Thoracic aorta (tissue), 2 donors: ENCODE data around the gene BRSK2. TPM values are rescaled to one million over a fixed set of nuclear protein-coding genes. Genes with fewer than 3 reads are reported as not detected.

Experiments used
- ATAC-seq: fragments of 150-250 bp; one replicate; pipeline ENCODE4 v1.8.0; 2017; ENCODE audit warnings: low read depth; ENCODE audit not compliant: insufficient number of reproducible peaks, low FRiP score
- DNase-seq: peaks from one replicate; pipeline ENCODE4 v3.0.0-alpha.2; 2020; ENCODE audit warnings: low spot score
- H3K27ac ChIP-seq, 2 donors: fragments of 200-600 bp; sonication (generic); 1 replicate in 1 of 2; 2 replicates in 1 of 2; pipeline ENCODE4 v1.5.1; 2016; ENCODE audit warnings: mild to moderate bottlenecking in 2 of 2, moderate library complexity in 2 of 2
- H3K27me3 ChIP-seq: fragments of 200-600 bp; sonication (generic); replicated peaks from 2 replicates; pipeline ENCODE4 v1.6.0; 2016; ENCODE audit warnings: mild to moderate bottlenecking; ENCODE audit not compliant: insufficient read depth
- H3K36me3 ChIP-seq: fragments of 200-600 bp; sonication (generic); one replicate; pipeline ENCODE4 v1.5.1; 2016
- H3K4me1 ChIP-seq, 2 donors: fragments of 200-600 bp; sonication (generic); 1 replicate in 1 of 2; 2 replicates in 1 of 2; pipeline versions ENCODE4 v1.5.1 to v1.6.0; 2016; ENCODE audit warnings: low read depth in 2 of 2, mild to moderate bottlenecking in 1 of 2; ENCODE audit not compliant: control insufficient read depth in 1 of 2
- H3K4me3 ChIP-seq: fragments of 200-600 bp; sonication (generic); 2 replicates; pipeline ENCODE4 v1.5.1; 2016; ENCODE audit warnings: mild to moderate bottlenecking
- H3K9me3 ChIP-seq: fragments of 200-600 bp; sonication (generic); 2 replicates; pipeline ENCODE4 v1.5.1; 2016
- total RNA-seq, 2 donors: library from RNA; depleted of rRNA; stranded (reverse); fragments of >200 nt; gene quantifications; one replicate each; pipeline versions ENCODE4 v1.1.0 to v1.2.3, GENCODE V29; 2016
- TF ChIP-seq, protein P1 (sequence below): fragments of 200-600 bp; sonication (generic); IDR thresholded peaks from one replicate; pipeline ENCODE4 v1.5.1; 2019; ENCODE audit warnings: antibody characterized with exemption

BRSK2 gene
- total RNA-seq, 2 donors from 2014 or later, result 1.2 TPM; not detected in 1

DNA sequence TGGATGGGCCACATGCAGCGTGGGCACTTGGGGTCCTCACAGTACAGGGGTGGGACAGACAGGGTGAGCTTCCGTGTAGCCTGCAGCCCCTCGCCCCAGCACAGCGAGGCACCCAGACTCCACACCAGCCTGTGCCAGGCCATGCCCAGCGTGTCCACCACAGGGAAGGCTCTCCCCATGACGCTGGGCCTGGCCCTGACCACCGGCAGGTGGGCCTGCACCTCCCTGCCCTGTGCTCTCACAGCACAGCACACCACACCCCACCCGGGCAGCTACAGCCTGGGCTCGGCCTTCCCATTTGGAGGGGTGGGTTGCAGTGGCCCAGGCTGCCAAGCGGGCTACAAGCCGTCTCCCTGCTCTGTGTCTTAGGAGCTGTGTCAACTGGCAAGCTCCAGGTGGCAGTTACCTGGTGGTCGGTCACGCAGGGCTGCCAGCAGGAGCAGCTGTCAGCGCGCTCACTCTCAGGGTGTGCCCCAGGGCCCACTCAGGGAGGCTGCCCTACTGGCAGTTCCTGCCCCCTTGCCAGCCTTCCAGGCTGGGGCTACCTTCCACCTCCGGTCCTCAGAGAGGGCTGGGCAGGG, 92.2 kb downstream of the BRSK2 start:
- Histone ChIP-seq H3K27ac (peak overlapping the region; percentile 96 to 99), H3K9me3 (no peaks in the 10 kb centered on the region), H3K4me3 (no peak overlapping the region), H3K36me3 (peaks cover 35% of the 10 kb centered on the region), H3K4me1 (peaks cover 59 to 83% of the 10 kb centered on the region in 2 donors), H3K27me3 (no peaks in the 10 kb centered on the region)
- ATAC-seq (no peak), DNase-seq (no peak)
- TF ChIP-seq, protein P1, sequence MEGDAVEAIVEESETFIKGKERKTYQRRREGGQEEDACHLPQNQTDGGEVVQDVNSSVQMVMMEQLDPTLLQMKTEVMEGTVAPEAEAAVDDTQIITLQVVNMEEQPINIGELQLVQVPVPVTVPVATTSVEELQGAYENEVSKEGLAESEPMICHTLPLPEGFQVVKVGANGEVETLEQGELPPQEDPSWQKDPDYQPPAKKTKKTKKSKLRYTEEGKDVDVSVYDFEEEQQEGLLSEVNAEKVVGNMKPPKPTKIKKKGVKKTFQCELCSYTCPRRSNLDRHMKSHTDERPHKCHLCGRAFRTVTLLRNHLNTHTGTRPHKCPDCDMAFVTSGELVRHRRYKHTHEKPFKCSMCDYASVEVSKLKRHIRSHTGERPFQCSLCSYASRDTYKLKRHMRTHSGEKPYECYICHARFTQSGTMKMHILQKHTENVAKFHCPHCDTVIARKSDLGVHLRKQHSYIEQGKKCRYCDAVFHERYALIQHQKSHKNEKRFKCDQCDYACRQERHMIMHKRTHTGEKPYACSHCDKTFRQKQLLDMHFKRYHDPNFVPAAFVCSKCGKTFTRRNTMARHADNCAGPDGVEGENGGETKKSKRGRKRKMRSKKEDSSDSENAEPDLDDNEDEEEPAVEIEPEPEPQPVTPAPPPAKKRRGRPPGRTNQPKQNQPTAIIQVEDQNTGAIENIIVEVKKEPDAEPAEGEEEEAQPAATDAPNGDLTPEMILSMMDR, result no peak

DNA sequence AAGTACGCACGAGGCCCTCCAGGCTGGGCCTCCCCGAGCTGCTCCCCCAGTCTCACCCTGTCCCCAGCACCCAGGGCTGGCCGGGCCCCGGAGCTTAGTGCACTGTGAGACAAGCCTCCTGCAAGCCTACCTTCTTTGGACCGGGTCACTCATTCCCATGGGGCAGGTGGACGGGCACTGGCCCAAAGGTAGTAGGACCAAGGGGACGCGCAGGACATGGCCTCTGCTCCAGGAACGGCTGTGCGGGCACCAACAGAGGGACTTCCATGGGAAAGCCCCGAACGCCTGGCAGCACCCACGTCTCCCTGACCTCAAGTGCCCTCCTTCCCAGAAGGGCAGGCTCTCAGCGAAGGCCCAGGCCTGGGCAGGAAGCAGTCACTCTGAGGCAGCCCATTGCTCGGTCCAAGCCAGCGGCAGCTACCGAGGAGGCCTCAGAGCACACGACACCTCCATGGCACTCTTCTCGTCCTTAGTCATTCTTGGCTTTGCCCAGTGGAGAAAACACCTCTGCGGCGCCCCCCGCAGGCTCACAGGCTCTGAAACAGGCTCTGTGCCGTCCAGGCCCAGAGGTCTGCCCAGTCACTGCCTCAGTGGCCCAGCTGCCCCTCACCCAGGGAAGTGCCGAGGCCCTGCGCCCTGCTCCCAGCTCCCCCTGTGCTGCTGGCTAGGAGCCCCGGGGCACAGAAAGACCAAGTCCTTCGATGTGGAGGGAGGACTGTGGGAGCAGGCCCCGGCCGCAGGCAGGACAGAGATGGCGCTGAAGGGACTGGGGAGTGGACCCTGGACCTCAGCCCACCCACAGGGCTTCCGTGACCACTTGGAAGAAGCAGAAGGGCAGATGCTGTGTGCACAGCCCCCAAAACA, 93.1 kb downstream of the BRSK2 start:
- H3K9me3 ChIP-seq, result no peaks in the 10 kb centered on the region
- H3K36me3 ChIP-seq, result peaks cover 26% of the 10 kb centered on the region
- H3K4me1 ChIP-seq, result peaks cover 68 to 92% of the 10 kb centered on the region in 2 donors
- H3K27me3 ChIP-seq, result no peaks in the 10 kb centered on the region
- TF ChIP-seq, protein P1, result peak; percentile 15
- peak overlapping the region; percentile 43 for H3K4me3 ChIP-seq
- DNase-seq (no peak), ATAC-seq (peak; percentile 27)
- peak overlapping the region; percentile 96 to 99 for H3K27ac ChIP-seq

GRCh38 chr11:1483445-1483961, 93.8 kb downstream of the BRSK2 start:
- Histone ChIP-seq H3K36me3 (peaks cover 20% of the 10 kb centered on the region), H3K9me3 (no peaks in the 10 kb centered on the region), H3K27me3 (no peaks in the 10 kb centered on the region), H3K4me1 (peaks cover 73 to 98% of the 10 kb centered on the region in 2 donors), H3K4me3 (peak overlapping the region; percentile 43), H3K27ac (peak overlapping the region; percentile 96 to 99)
- DNase-seq, result no peak
- ATAC-seq, result no peak
- TF ChIP-seq, protein P1, result no peak

GRCh38 chr11:1484061-1484671, 94.4 kb downstream of the BRSK2 start:
- Histone ChIP-seq H3K4me3 (peak overlapping the region; percentile 70), H3K27ac (peak overlapping the region; percentile 96 to 99), H3K4me1 (peaks cover 73 to 95% of the 10 kb centered on the region in 2 donors), H3K36me3 (peaks cover 13% of the 10 kb centered on the region), H3K9me3 (no peaks in the 10 kb centered on the region), H3K27me3 (no peaks in the 10 kb centered on the region)
- TF ChIP-seq, protein P1, result no peak
- no peak for ATAC-seq
- no peak for DNase-seq
